ENCODE data around the gene CAND2. TPM values are rescaled to one million over a fixed set of nuclear protein-coding genes. Genes with fewer than 3 reads are reported as not detected.

The CAND2 gene
- total RNA-seq, 1 donor from 2014 or later, result 2.6 TPM

- Histone ChIP-seq H3K4me3 (ENCODE audit: low read depth, low read length) (no peak overlapping the region), H3K27me3 (ENCODE audit: control insufficient read depth, insufficient read depth, low read length) (no peaks in the 10 kb centered on the region), H3K36me3 (ENCODE audit: control insufficient read depth, insufficient read depth, low read length) (peaks cover 2% of the 10 kb centered on the region)
- no peak for DNase-seq (ENCODE audit: low read depth)
- no peak for TF ChIP-seq CTCF (IDR thresholded peaks at IDR 0.05; ENCODE audit: insufficient read depth, low read length, poor library complexity, severe bottlenecking)
Measured at GRCh38 chr3:12831301-12831866, 34.9 kb downstream of the CAND2 start.

- H3K36me3 ChIP-seq (ENCODE audit: control insufficient read depth, insufficient read depth, low read length), result peaks cover 2% of the 10 kb centered on the region
- TF ChIP-seq CTCF (IDR thresholded peaks at IDR 0.05; ENCODE audit: insufficient read depth, low read length, poor library complexity, severe bottlenecking), result no peak
- H3K27me3 ChIP-seq (ENCODE audit: control insufficient read depth, insufficient read depth, low read length), result no peaks in the 10 kb centered on the region
- DNase-seq (ENCODE audit: low read depth), result no peak
- H3K4me3 ChIP-seq (ENCODE audit: low read depth, low read length), result no peak overlapping the region
Measured at GRCh38 chr3:12832350-12833221, 36.1 kb downstream of the CAND2 start.

GRCh38 chr3:12833222-12834161, 37.0 kb downstream of the CAND2 start:
- no peak for DNase-seq (ENCODE audit: low read depth)
- H3K36me3 ChIP-seq (ENCODE audit: control insufficient read depth, insufficient read depth, low read length), result peaks cover 2% of the 10 kb centered on the region

GRCh38 chr3:12835052-12835665, 38.7 kb downstream of the CAND2 start:
- DNase-seq (ENCODE audit: low read depth), result no peak
- Histone ChIP-seq H3K4me3 (ENCODE audit: low read depth, low read length) (no peak overlapping the region), H3K27me3 (ENCODE audit: control insufficient read depth, insufficient read depth, low read length) (no peaks in the 10 kb centered on the region), H3K36me3 (ENCODE audit: control insufficient read depth, insufficient read depth, low read length) (peaks cover 2% of the 10 kb centered on the region)
- no peak for TF ChIP-seq CTCF (IDR thresholded peaks at IDR 0.05; ENCODE audit: insufficient read depth, low read length, poor library complexity, severe bottlenecking)

More at GRCh38 chr3:12833222-12834161, 37.0 kb downstream of the CAND2 start:
- Histone ChIP-seq H3K4me3 (ENCODE audit: low read depth, low read length) (no peak overlapping the region), H3K27me3 (ENCODE audit: control insufficient read depth, insufficient read depth, low read length) (no peaks in the 10 kb centered on the region)
- no peak for TF ChIP-seq CTCF (IDR thresholded peaks at IDR 0.05; ENCODE audit: insufficient read depth, low read length, poor library complexity, severe bottlenecking)

- Histone ChIP-seq H3K27me3 (ENCODE audit: control insufficient read depth, insufficient read depth, low read length) (no peaks in the 10 kb centered on the region), H3K36me3 (ENCODE audit: control insufficient read depth, insufficient read depth, low read length) (peaks cover 2% of the 10 kb centered on the region), H3K4me3 (ENCODE audit: low read depth, low read length) (no peak overlapping the region)
- no peak for DNase-seq (ENCODE audit: low read depth)
- no peak for TF ChIP-seq CTCF (IDR thresholded peaks at IDR 0.05; ENCODE audit: insufficient read depth, low read length, poor library complexity, severe bottlenecking)
Measured at GRCh38 chr3:12837295-12837986, 41.0 kb downstream of the CAND2 start.
